K562 (cell line): ENCODE results near the gene MRPS31. TPM values are rescaled to one million over a fixed set of nuclear protein-coding genes. Genes with fewer than 3 reads are reported as not detected.
A peak's percentile ranks its signal among the peaks of the same experiment; 100 is the strongest.

ENCODE experiments used
- BACH1 ChIP-seq: fragments of 200-800 bp; sonication (Bioruptor generic); IDR thresholded peaks from 2 replicates; pipeline ENCODE4 v1.6.1; 2016; ENCODE audit warnings: missing genetic modification characterization, missing compliant biosample characterization
- BCL6 ChIP-seq: fragments of 250-450 bp; sonication (Bioruptor Pico); IDR thresholded peaks from 2 replicates; pipeline ENCODE4 v1.4.0; 2020
- ESRRA ChIP-seq: fragments of 450-650 bp; IDR thresholded peaks from 2 replicates; pipeline ENCODE4 v1.6.1; 2014; ENCODE audit warnings: low read depth, mild to moderate bottlenecking, moderate library complexity, borderline replicate concordance
- EWSR1 ChIP-seq: fragments of 450-650 bp; IDR thresholded peaks from 2 replicates; pipeline ENCODE4 v1.6.1; 2018; ENCODE audit warnings: borderline replicate concordance, mild to moderate bottlenecking, low read depth, moderate library complexity; ENCODE audit not compliant: partially characterized antibody
- FOXP1 ChIP-seq: sonication (generic); formaldehyde crosslinking; IDR thresholded peaks from 2 replicates; pipeline ENCODE4 v1.8.0; 2022; ENCODE audit warnings: mild to moderate bottlenecking, missing genetic modification reagents
- HCFC1 ChIP-seq: IDR thresholded peaks from 2 replicates; pipeline ENCODE4 v1.6.1; 2012; ENCODE audit warnings: low read depth, low read length, improper control_type of control experiment
- SMARCA5 ChIP-seq: fragments of 450-650 bp; IDR thresholded peaks from 2 replicates; pipeline ENCODE4 v1.6.1; 2016
- SOX6 ChIP-seq: fragments of 450-650 bp; IDR thresholded peaks from 2 replicates; pipeline ENCODE4 v1.6.1; 2014; ENCODE audit warnings: mild to moderate bottlenecking
- SRSF3 ChIP-seq: fragments of 200-400 bp; formaldehyde crosslinking; IDR thresholded peaks from 2 replicates; pipeline ENCODE4 v1.6.1; 2016; ENCODE audit warnings: mild to moderate bottlenecking, low read length, moderate library complexity; ENCODE audit not compliant: insufficient read depth
- STAT5B ChIP-seq: fragments of 250-450 bp; sonication (Bioruptor Pico); IDR thresholded peaks from 2 replicates; pipeline ENCODE4 v1.8.0; 2021; ENCODE audit warnings: mild to moderate bottlenecking, inconsistent platforms
- TCFL5 ChIP-seq: fragments of 250-450 bp; sonication (Bioruptor Pico); conservative IDR thresholded peaks from 2 replicates; pipeline ENCODE4 v1.6.1; 2021; ENCODE audit warnings: mild to moderate bottlenecking, moderate library complexity, matching md5 sums
- ZNF583 ChIP-seq: fragments of 250-450 bp; sonication (Bioruptor Pico); IDR thresholded peaks from 2 replicates; pipeline ENCODE4 v1.4.0; 2020
- polyA plus RNA-seq, 8 experiments: library from polyadenylated mRNA; depleted of rRNA in 4 of 8; stranded (reverse) in 5 of 8; unstranded in 3 of 8; fragments of >200 nt; fragmentation: Nextera tagmentation in 2 of 8; fragmentation: Illumina TruSeq in 1 of 8; extraction: Ambion mirVana in 2 of 8; extraction: Trizol in 1 of 8; gene quantifications; 2 replicates each; pipeline versions ENCODE4 v1.2.1 to v1.2.3, GENCODE V29; 2011 to 2014; ENCODE audit warnings: inconsistent platforms in 1 of 8, missing spikeins in 1 of 8
- total RNA-seq, 7 experiments: library from RNA; depleted of rRNA in 6 of 7; stranded (reverse); fragments of >200 nt in 6 of 7; fragmentation: Illumina TruSeq in 2 of 7; extraction: Trizol in 2 of 7; gene quantifications; 2 replicates each; pipeline versions ENCODE4 v1.2.1 to v1.2.3, GENCODE V29; 2011 to 2021; ENCODE audit warnings: low replicate concordance in 1 of 7
- TF ChIP-seq, protein P1 (sequence below): fragments of 200-400 bp; formaldehyde crosslinking; IDR thresholded peaks from 2 replicates; pipeline ENCODE4 v1.6.1; 2017; ENCODE audit warnings: mild to moderate bottlenecking, low read depth, low read length, moderate library complexity
- TF ChIP-seq, protein P2 (sequence below), 2 experiments: fragments of 250-450 bp in 1 of 2; fragments of 450-650 bp in 1 of 2; sonication (Bioruptor Pico) in 1 of 2; IDR thresholded peaks; 2 replicates each; pipeline versions ENCODE4 v1.6.1 to v1.8.0; 2016 to 2021; ENCODE audit warnings: mild to moderate bottlenecking in 2 of 2, moderate library complexity in 2 of 2, missing compliant biosample characterization in 1 of 2, missing genetic modification characterization in 1 of 2
- TF ChIP-seq, protein P3 (sequence below): fragments of 250-450 bp; sonication (Bioruptor Pico); IDR thresholded peaks from 2 replicates; pipeline ENCODE4 v1.6.1; 2021; ENCODE audit warnings: mild to moderate bottlenecking
- TF ChIP-seq, protein P4 (sequence below): fragments of 250-450 bp; sonication (Bioruptor Pico); IDR thresholded peaks from 2 replicates; pipeline ENCODE4 v1.4.0; 2020; ENCODE audit warnings: borderline replicate concordance
- TF ChIP-seq, protein P5 (sequence below), 2 experiments: IDR thresholded peaks in 1 of 2; conservative IDR thresholded peaks in 1 of 2; 2 replicates each; pipeline ENCODE4 v1.6.1; 2016; ENCODE audit warnings: low read depth in 2 of 2, mild to moderate bottlenecking in 1 of 2, missing compliant biosample characterization in 1 of 2, missing genetic modification characterization in 1 of 2, moderate library complexity in 1 of 2
- TF ChIP-seq, protein P6 (sequence below), 2 experiments: fragments of 450-650 bp; conservative IDR thresholded peaks; 2 replicates each; pipeline ENCODE4 v1.6.1; 2017; ENCODE audit warnings: mild to moderate bottlenecking in 2 of 2, moderate library complexity in 2 of 2

Gene MRPS31
- total and polyA plus RNA-seq, 9 of the 15 experiments (the other 6 are each of a cell fraction or from before 2014, with no cell fraction given), result 20.3 to 57.8 (median 37.1) TPM

DNA sequence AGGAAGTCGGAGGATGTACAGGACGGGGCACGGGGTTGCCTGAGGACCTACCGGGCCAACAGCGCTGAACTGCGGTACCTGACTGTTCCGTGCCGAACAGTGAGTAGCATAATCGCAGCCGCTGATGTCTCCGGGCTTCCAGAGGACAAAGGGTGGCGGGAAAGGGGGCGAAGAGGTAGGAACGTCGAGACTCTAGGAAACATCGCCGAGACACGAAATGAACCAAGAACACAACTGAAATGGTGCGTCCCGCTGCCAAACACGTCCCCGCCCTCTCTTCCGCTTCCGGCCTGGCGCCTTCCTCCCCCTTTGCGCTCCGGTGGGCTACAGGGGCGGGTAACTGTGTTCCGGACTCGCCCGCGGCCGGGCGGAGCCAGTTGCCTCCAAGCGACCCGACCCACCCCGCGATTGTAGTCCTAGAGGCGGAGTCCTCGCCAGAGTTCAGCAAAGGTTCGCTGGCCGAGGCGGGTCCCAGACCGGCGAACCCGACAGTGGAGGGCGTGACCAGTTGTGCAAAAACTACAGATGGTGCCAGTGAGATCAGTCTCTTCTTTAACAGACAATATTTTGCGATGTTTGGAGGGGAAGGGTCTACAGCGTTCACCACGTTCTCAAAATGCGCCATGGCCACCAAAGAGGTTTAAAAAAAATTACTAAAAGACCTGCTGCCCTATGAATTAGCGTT lies at the start of gene MRPS31 (continued):
- TF ChIP-seq, protein P1, sequence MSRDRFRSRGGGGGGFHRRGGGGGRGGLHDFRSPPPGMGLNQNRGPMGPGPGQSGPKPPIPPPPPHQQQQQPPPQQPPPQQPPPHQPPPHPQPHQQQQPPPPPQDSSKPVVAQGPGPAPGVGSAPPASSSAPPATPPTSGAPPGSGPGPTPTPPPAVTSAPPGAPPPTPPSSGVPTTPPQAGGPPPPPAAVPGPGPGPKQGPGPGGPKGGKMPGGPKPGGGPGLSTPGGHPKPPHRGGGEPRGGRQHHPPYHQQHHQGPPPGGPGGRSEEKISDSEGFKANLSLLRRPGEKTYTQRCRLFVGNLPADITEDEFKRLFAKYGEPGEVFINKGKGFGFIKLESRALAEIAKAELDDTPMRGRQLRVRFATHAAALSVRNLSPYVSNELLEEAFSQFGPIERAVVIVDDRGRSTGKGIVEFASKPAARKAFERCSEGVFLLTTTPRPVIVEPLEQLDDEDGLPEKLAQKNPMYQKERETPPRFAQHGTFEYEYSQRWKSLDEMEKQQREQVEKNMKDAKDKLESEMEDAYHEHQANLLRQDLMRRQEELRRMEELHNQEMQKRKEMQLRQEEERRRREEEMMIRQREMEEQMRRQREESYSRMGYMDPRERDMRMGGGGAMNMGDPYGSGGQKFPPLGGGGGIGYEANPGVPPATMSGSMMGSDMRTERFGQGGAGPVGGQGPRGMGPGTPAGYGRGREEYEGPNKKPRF, result no peak
- TF ChIP-seq, protein P2, sequence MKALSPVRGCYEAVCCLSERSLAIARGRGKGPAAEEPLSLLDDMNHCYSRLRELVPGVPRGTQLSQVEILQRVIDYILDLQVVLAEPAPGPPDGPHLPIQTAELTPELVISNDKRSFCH (CRISPR knock-in tag; IDR thresholded peaks at IDR 0.05), result no peak
- TF ChIP-seq, protein P2 (tag; IDR thresholded peaks at IDR 0.05), result peak; percentile 85
- no peak for TF ChIP-seq STAT5B (CRISPR knock-in tag)
- TF ChIP-seq BCL6 (CRISPR knock-in tag), result no peak
- TF ChIP-seq SMARCA5, result no peak
- TF ChIP-seq SRSF3, result no peak
- TF ChIP-seq HCFC1, result peak; percentile 89
- TF ChIP-seq BACH1 (tag), result no peak
- no peak for TF ChIP-seq FOXP1
- TF ChIP-seq TCFL5, result no peak
- TF ChIP-seq ZNF583 (CRISPR knock-in tag), result no peak
- TF ChIP-seq ESRRA, result peak; percentile 83
- TF ChIP-seq EWSR1, result no peak
- TF ChIP-seq, protein P3, sequence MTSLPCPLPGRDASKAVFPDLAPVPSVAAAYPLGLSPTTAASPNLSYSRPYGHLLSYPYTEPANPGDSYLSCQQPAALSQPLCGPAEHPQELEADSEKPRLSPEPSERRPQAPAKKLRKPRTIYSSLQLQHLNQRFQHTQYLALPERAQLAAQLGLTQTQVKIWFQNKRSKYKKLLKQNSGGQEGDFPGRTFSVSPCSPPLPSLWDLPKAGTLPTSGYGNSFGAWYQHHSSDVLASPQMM (CRISPR knock-in tag), result no peak
- TF ChIP-seq, protein P4, sequence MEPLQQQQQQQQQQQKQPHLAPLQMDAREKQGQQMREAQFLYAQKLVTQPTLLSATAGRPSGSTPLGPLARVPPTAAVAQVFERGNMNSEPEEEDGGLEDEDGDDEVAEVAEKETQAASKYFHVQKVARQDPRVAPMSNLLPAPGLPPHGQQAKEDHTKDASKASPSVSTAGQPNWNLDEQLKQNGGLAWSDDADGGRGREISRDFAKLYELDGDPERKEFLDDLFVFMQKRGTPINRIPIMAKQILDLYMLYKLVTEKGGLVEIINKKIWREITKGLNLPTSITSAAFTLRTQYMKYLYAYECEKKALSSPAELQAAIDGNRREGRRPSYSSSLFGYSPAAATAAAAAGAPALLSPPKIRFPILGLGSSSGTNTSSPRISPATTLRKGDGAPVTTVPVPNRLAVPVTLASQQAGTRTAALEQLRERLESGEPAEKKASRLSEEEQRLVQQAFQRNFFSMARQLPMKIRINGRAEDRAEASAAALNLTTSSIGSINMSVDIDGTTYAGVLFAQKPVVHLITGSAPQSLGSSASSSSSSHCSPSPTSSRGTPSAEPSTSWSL (CRISPR knock-in tag), result no peak
- TF ChIP-seq, protein P5, sequence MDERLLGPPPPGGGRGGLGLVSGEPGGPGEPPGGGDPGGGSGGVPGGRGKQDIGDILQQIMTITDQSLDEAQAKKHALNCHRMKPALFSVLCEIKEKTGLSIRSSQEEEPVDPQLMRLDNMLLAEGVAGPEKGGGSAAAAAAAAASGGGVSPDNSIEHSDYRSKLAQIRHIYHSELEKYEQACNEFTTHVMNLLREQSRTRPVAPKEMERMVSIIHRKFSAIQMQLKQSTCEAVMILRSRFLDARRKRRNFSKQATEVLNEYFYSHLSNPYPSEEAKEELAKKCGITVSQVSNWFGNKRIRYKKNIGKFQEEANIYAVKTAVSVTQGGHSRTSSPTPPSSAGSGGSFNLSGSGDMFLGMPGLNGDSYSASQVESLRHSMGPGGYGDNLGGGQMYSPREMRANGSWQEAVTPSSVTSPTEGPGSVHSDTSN (CRISPR knock-in tag; IDR thresholded peaks at IDR 0.05; ENCODE audit: low read depth), result no peak
- TF ChIP-seq, protein P5 (tag; conservative IDR thresholded peaks at IDR 0.05; ENCODE audit: low read depth), result no peak
- TF ChIP-seq SOX6, result peak; percentile 79
- TF ChIP-seq, protein P6, sequence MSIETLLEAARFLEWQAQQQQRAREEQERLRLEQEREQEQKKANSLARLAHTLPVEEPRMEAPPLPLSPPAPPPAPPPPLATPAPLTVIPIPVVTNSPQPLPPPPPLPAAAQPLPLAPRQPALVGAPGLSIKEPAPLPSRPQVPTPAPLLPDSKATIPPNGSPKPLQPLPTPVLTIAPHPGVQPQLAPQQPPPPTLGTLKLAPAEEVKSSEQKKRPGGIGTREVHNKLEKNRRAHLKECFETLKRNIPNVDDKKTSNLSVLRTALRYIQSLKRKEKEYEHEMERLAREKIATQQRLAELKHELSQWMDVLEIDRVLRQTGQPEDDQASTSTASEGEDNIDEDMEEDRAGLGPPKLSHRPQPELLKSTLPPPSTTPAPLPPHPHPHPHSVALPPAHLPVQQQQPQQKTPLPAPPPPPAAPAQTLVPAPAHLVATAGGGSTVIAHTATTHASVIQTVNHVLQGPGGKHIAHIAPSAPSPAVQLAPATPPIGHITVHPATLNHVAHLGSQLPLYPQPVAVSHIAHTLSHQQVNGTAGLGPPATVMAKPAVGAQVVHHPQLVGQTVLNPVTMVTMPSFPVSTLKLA (conservative IDR thresholded peaks at IDR 0.05), result peak; percentile 34 to 75; a peak in 2 of 4 replicates
